ENCODE results near the gene GUCY2C.

GUCY2C gene

DNA sequence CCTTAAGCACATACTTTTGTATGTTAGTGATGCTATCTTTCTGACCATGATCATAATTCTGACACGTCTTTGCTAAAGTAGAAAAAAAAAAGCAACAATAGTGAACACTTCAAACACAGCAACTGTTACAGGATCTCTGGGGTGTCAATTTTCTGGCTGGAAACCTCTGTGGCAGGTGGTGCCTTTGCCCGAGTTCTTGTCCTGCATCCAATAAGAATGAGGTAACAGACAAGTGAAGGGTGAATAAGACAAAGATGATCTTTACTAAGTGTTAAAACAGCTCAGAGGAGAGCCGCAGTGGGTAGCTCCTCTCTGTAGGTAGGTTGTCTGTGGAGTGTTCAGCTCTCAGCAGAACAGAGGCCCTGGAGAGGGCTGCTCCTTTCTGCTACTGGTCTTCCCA, 107.8 kb downstream of the GUCY2C start:
- no peaks in the 10 kb centered on the region for H3K27me3 Mint-ChIP-seq
- H3K4me3 Mint-ChIP-seq, result no peak overlapping the region
- no peaks in the 10 kb centered on the region for H3K9me3 Mint-ChIP-seq
- no peak overlapping the region for H3K27ac Mint-ChIP-seq
- H3K4me1 Mint-ChIP-seq (ENCODE audit: low read depth), result no peaks in the 10 kb centered on the region
- no peak for DNase-seq
- H3K36me3 Mint-ChIP-seq (ENCODE audit: low read depth), result no peaks in the 10 kb centered on the region

DNA sequence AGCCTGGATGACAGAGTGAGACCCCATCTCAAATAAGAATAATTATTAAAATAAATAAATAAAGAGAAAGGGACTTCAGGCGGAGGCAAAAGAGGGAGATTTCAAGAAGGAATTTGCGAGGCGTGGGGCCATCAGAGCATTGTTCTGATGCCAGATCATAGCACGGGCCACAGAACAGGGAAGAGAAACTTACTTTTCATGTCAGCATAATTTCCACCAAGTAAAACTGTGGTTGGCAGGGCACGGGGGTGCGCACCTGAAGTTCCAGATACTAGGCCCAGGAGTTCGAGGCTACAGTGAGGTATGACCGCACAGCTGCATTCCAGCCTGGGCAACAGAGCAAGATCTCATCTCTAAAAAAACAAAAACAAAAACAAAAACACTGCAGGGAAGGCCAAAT, 117.8 kb downstream of the GUCY2C start:
- Mint-ChIP-seq H3K4me3 (no peak overlapping the region), H3K27ac (no peak overlapping the region), H3K36me3 (ENCODE audit: low read depth) (no peaks in the 10 kb centered on the region), H3K9me3 (no peaks in the 10 kb centered on the region), H3K4me1 (ENCODE audit: low read depth) (peaks cover 19% of the 10 kb centered on the region), H3K27me3 (no peaks in the 10 kb centered on the region)
- DNase-seq, result no peak

DNA sequence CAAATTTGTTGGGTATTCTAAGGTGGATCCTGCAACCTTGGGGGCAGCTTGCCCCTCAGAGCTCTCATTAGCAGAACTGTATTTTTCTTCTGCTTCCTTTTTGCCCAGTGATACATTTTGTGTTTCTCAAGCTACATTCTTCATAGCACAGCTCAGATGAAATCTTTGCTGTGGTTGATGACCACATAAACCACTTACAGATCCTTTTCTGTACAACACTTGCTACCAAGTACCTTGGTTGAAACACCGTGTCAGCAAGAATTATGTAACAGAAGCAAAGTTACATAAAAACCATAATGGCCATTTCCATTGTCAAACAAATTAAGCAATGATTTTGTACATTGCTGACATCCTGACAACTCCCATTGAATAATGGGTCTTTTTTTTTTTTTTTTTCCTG, 119.1 kb downstream of the GUCY2C start:
- Mint-ChIP-seq H3K9me3 (no peaks in the 10 kb centered on the region), H3K27me3 (peaks cover 4% of the 10 kb centered on the region), H3K4me3 (no peak overlapping the region), H3K27ac (no peak overlapping the region), H3K4me1 (ENCODE audit: low read depth) (peaks cover 19% of the 10 kb centered on the region), H3K36me3 (ENCODE audit: low read depth) (no peaks in the 10 kb centered on the region)
- DNase-seq, result no peak

DNA sequence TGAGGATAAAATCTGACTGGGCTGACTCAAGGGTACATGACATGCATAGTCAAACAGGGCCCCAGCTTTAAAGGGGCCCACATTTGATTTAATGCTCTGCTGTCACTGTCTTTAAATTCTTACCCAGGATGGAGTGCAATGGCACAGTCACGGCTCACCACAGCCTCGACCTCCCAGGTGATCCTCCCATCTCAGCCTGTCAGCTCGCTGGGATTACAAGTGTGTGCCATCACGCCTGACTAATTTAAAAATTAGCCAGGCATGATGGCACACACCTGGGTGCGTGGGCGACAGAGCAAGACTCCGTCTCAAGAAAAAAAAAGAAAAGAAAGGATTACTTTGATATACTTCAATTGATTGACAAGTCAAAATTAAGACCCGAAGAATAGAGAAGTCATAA, 119.5 kb downstream of the GUCY2C start:
- no peak overlapping the region for H3K4me3 Mint-ChIP-seq
- H3K4me1 Mint-ChIP-seq (ENCODE audit: low read depth), result peaks cover 19% of the 10 kb centered on the region
- no peaks in the 10 kb centered on the region for H3K36me3 Mint-ChIP-seq (ENCODE audit: low read depth)
- H3K9me3 Mint-ChIP-seq, result no peaks in the 10 kb centered on the region
- H3K27me3 Mint-ChIP-seq, result peaks cover 8% of the 10 kb centered on the region
- no peak overlapping the region for H3K27ac Mint-ChIP-seq
- no peak for DNase-seq

DNA sequence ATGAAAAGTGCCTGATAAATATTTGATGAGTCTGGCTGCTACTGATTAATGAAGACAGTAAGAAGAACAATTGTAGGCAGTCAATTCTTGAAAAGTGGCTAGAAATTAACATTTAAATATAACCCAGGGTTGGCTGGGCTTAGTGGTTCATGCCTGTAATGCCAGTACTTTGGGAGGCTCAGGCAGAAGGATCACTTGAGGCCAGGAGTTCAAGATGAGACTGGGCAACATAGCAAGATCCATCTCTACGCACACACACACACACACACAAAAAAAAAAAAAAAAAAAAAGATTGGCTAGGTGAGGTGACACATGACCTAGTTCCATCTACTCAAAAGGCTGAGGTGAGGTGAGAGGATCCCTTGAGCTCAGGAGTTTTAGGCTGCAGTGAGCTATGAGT, 120.8 kb downstream of the GUCY2C start:
- no peaks in the 10 kb centered on the region for H3K36me3 Mint-ChIP-seq (ENCODE audit: low read depth)
- DNase-seq, result no peak
- no peak overlapping the region for H3K27ac Mint-ChIP-seq
- peaks cover 19% of the 10 kb centered on the region for H3K4me1 Mint-ChIP-seq (ENCODE audit: low read depth)
- H3K9me3 Mint-ChIP-seq, result no peaks in the 10 kb centered on the region
- H3K4me3 Mint-ChIP-seq, result no peak overlapping the region
- H3K27me3 Mint-ChIP-seq, result peaks cover 15% of the 10 kb centered on the region

DNA sequence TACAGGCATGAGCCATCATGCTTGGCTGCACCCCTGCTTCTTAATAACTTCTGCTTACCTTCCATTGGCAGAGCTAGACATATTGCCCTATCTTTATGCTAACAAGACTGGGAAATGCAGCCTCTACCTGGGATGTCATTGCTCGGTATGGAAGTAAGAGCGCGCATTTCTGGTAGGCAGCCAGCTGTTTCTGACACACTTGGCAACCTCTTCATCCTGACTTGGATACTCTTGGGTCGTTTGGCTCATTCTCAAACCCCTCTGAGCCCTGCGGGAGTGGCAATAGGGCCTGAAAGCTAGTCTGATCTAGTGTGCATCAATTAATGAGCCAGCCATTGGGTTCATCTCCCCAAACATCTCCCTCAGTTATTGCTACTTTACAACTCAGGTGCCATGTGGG, 123.3 kb downstream of the GUCY2C start:
- no peak for DNase-seq
- H3K4me1 Mint-ChIP-seq (ENCODE audit: low read depth), result peaks cover 20% of the 10 kb centered on the region
- H3K27me3 Mint-ChIP-seq, result peaks cover 33% of the 10 kb centered on the region
- no peaks in the 10 kb centered on the region for H3K36me3 Mint-ChIP-seq (ENCODE audit: low read depth)
- H3K4me3 Mint-ChIP-seq, result no peak overlapping the region
- H3K9me3 Mint-ChIP-seq, result no peaks in the 10 kb centered on the region
- no peak overlapping the region for H3K27ac Mint-ChIP-seq

DNA sequence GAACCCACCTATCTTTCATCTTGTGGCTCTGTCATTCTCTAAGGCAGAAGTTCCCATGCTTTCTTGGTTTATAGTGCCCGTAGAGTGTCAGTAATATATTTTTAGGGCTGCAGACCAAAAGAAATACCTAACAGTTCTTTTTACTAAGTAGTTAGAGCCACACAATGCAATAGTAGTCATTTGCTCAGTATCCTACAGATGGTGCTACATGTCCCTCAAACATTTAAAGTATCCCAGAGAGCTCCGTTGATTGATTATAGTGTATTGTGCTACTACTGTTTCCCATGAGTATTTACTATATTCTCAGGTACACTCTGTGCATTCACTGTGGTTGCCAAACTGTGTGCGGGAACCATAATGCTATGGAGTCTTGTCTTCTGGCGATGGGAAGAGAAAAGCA, 124.0 kb downstream of the GUCY2C start:
- Mint-ChIP-seq H3K9me3 (no peaks in the 10 kb centered on the region), H3K36me3 (ENCODE audit: low read depth) (no peaks in the 10 kb centered on the region), H3K4me1 (ENCODE audit: low read depth) (peaks cover 17% of the 10 kb centered on the region), H3K4me3 (no peak overlapping the region), H3K27ac (no peak overlapping the region), H3K27me3 (peaks cover 38% of the 10 kb centered on the region)
- no peak for DNase-seq

DNA sequence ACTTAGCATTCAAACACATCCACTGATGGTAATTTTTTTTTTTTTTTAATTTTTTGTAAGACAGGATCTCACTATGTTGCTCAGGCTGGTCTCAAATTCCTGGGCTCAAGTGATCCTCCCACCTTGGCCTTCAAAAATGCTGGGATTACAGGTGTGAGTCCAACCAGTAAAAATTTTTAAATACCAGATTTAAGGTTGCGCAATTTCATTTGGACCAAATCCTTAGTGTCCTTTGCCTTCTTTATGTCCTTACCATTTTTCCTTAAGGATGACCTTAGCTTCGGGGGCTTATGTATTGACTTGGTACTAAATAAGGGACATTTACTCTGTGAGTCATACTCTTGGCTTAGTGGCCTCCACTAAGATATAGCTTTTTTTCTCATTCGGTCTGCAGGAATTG, 124.6 kb downstream of the GUCY2C start:
- no peaks in the 10 kb centered on the region for H3K9me3 Mint-ChIP-seq
- DNase-seq, result no peak
- H3K4me1 Mint-ChIP-seq (ENCODE audit: low read depth), result peaks cover 14% of the 10 kb centered on the region
- no peak overlapping the region for H3K27ac Mint-ChIP-seq
- H3K27me3 Mint-ChIP-seq, result peaks cover 43% of the 10 kb centered on the region
- no peaks in the 10 kb centered on the region for H3K36me3 Mint-ChIP-seq (ENCODE audit: low read depth)
- H3K4me3 Mint-ChIP-seq, result no peak overlapping the region

DNA sequence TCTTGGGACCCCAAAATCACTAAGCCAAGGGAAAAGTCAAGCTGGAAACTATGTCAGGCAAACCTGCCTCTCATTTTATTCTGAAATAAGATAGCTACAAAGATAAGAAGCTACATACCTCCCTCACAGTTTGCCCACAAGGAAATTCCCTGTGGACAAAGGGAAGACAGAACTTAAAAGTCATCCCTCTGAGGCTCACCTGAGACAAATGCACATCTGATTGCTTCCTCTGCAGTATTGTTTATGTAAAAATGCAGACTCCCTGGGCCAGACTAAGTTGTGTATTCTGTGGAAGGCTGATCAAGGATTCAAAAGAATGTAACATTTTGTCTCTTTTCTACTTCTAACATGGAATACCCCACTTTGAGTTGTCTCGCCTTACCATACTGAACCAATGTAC, 126.2 kb downstream of the GUCY2C start:
- Mint-ChIP-seq H3K36me3 (ENCODE audit: low read depth) (no peaks in the 10 kb centered on the region), H3K27ac (no peak overlapping the region), H3K9me3 (no peaks in the 10 kb centered on the region), H3K4me3 (no peak overlapping the region), H3K27me3 (peaks cover 52% of the 10 kb centered on the region), H3K4me1 (ENCODE audit: low read depth) (peaks cover 6% of the 10 kb centered on the region)
- no peak for DNase-seq

DNA sequence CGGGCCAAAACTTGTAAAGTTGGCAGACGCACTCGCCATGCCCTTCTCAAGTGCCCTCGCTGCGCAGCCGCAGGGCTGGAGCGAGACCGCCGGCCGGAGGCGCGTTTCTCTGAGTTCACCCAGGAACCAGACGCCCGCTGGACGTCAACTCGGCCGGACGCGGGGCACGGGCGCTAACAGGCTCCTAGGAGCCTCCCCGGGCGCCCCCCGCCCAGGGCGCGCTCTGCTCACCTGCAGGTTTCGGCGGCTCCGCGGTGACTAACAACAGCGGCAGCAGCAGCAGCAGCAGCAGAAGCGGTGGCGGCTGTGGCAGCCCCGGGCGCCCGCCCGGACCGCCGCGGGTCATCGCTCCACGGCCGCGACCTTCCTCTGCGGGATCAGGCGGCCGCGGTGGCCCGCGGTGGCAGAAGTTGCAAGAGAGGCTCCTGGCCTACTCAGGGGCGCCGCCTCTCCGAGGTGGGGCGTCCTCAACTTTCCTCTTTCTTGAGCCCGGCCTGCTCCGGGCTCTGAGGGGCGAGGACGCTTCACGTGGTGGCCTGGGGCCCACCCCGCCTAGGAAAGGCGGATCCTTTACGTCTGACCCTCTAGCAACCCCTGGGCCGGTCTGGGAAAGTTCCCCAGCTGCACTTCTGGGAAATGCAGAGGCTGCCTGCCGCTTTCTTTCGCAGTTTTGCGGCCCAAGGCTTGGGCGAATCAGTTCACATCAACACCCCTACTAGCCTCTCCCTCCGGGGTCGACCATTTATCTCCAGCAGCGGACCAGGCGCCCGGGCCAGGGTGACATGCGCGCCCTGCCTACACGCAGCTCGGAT, 128.8 kb downstream of the GUCY2C start, which contains the start of gene PLBD1:
Gene PLBD1, minus strand, starts transcription at position 533 of the 812 bp plus-strand sequence. Its CDS starts 187 bp downstream, at position 346.
- H3K27ac Mint-ChIP-seq, result no peak within 1 kb of the TSS
- peaks cover 6% of the 10 kb centered on the region for H3K4me1 Mint-ChIP-seq (ENCODE audit: low read depth)
- peaks cover 52% of the 10 kb centered on the region for H3K27me3 Mint-ChIP-seq
- peak within 1 kb of the TSS; percentile 44 for H3K4me3 Mint-ChIP-seq
- H3K36me3 Mint-ChIP-seq (ENCODE audit: low read depth), result no peaks in the 10 kb centered on the region
- H3K9me3 Mint-ChIP-seq, result no peaks in the 10 kb centered on the region
- DNase-seq, result peak; percentile 46

DNA sequence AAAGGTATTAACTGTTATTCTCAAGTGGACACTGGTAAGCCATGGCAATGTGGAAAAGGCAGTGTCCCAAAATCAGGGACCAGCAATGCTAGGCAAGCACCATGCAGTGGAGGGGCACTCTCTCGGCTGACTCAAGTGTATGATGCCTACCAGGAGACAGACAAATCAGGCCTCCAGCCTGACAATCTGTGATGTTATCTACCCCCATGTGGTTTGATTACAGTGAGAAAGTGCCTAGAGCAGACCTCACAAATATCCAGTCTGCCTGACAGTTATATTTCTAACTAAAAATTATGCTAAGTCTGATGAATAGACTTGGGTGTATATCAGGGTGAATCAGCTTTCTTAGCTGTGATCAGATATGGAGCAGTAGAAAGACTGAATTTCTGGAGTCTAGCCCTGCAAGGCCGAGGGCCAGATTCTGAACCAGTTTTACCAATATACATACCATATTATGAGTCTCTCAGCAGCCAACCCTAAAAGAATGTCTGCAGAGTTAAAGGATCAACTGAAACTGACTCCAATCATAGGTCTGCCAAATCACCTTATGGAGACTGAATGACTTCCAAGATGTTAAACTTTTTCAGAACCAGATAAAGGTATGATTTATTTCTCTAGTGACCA, 132.0 kb downstream of the GUCY2C start:
- Mint-ChIP-seq H3K36me3 (ENCODE audit: low read depth) (no peaks in the 10 kb centered on the region), H3K4me1 (ENCODE audit: low read depth) (peaks cover 12% of the 10 kb centered on the region), H3K27ac (no peak overlapping the region), H3K9me3 (no peaks in the 10 kb centered on the region), H3K4me3 (no peak overlapping the region), H3K27me3 (peaks cover 30% of the 10 kb centered on the region)
- DNase-seq, result no peak

DNA sequence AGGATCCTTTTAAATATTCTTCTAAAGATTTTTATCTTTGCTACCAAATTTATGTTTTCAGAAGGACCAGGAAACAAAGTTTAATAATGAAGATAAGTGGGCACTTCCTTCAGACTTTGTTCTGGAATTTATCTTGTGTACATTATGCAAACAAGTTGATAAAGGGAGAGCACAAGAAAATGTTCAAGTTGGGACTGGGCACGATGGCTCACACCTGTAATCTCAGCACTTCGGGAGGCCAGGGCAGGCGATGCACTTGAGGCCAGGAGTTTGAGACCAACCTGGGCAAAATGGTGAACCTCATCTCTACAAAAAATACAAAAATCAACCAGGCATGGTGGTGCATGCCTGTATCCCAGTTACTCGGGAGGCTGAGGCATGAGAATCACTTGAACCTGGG, 133.4 kb downstream of the GUCY2C start:
- peaks cover 13% of the 10 kb centered on the region for H3K4me1 Mint-ChIP-seq (ENCODE audit: low read depth)
- no peak overlapping the region for H3K4me3 Mint-ChIP-seq
- DNase-seq, result no peak
- H3K27me3 Mint-ChIP-seq, result peaks cover 22% of the 10 kb centered on the region
- H3K36me3 Mint-ChIP-seq (ENCODE audit: low read depth), result no peaks in the 10 kb centered on the region
- H3K27ac Mint-ChIP-seq, result no peak overlapping the region
- H3K9me3 Mint-ChIP-seq, result no peaks in the 10 kb centered on the region
